SK-N-SH treated with all-trans-retinoic acid at 6 μM for 48 hours (cell line): ENCODE data around the gene CBFA2T3.

Experiments
- GLIS3 ChIP-seq: fragments of 250-450 bp; sonication (Bioruptor Pico); IDR thresholded peaks from 2 replicates; pipeline ENCODE4 v1.5.0; 2020; ENCODE audit warnings: mild to moderate bottlenecking, moderate library complexity
- ZFP3 ChIP-seq: fragments of 250-450 bp; sonication (Bioruptor Pico); IDR thresholded peaks from 2 replicates; pipeline ENCODE4 v1.5.0; 2020; ENCODE audit warnings: mild to moderate bottlenecking, moderate library complexity

GRCh38 chr16:88857728-88858339, 119.2 kb downstream of the CBFA2T3 start:
- TF ChIP-seq GLIS3 (CRISPR knock-in tag) (no peak), ZFP3 (CRISPR knock-in tag) (no peak)
